Germinal center (tissue), 1 donor: ENCODE data around the gene CCDC85C.

Experiments used
- DNase-seq: peaks from one replicate; pipeline ENCODE4 v3.0.0; 2012; ENCODE audit warnings: mixed read lengths, low spot score

CCDC85C gene

GRCh38 chr14:99589651-99590530 is 14.1 kb downstream of the CCDC85C start:
- no peak for DNase-seq

GRCh38 chr14:99589031-99589441 is 15.0 kb downstream of the CCDC85C start:
- no peak for DNase-seq

GRCh38 chr14:99587460-99588278 is 16.3 kb downstream of the CCDC85C start:
- DNase-seq = no peak

GRCh38 chr14:99586761-99587459 is 17.1 kb downstream of the CCDC85C start:
- no peak for DNase-seq

- DNase-seq = no peak
Observed at GRCh38 chr14:99586054-99586760, 17.8 kb downstream of the CCDC85C start.

- no peak for DNase-seq
Observed at GRCh38 chr14:99584823-99585222, 19.2 kb downstream of the CCDC85C start.

GRCh38 chr14:99581938-99582337 is 22.1 kb downstream of the CCDC85C start:
- no peak for DNase-seq

- DNase-seq = no peak
Observed at GRCh38 chr14:99581374-99581773, 22.6 kb downstream of the CCDC85C start.

GRCh38 chr14:99579903-99580571 is 24.0 kb downstream of the CCDC85C start:
- DNase-seq = no peak

- DNase-seq = no peak
Observed at GRCh38 chr14:99579120-99579836, 24.7 kb downstream of the CCDC85C start.

GRCh38 chr14:99578541-99579101 is 25.4 kb downstream of the CCDC85C start:
- DNase-seq = no peak

GRCh38 chr14:99576761-99577705 is 27.0 kb downstream of the CCDC85C start:
- DNase-seq = no peak

- DNase-seq = no peak
Observed at GRCh38 chr14:99576304-99576703, 27.7 kb downstream of the CCDC85C start.

- no peak for DNase-seq
Observed at GRCh38 chr14:99575043-99576023, 28.7 kb downstream of the CCDC85C start.

- DNase-seq = no peak
Observed at GRCh38 chr14:99574099-99574880, 29.7 kb downstream of the CCDC85C start.

GRCh38 chr14:99573436-99574098 is 30.4 kb downstream of the CCDC85C start:
- no peak for DNase-seq

GRCh38 chr14:99573000-99573330 is 31.0 kb downstream of the CCDC85C start:
- DNase-seq = peak; percentile 51
